NCI-H2029 (cell line): Measurements from ENCODE around the gene MAJIN.
"Not testable (repeated sequence)": the region's sequence is repeated elsewhere in the genome, so short reads cannot be mapped to it uniquely, and the experiment has no call there.

ENCODE experiments used
- DNase-seq: peaks from one replicate; lab custom pipeline; 2025; lab: John Stamatoyannopoulos, UW

MAJIN gene

GRCh38 chr11:64971421-64972233 lies at the start of gene MAJIN:
TSS of gene MAJIN (minus strand) at chr11:64972108. CDS start at chr11:64959405, 12,703 bp downstream.
- DNase-seq: peak; percentile 64

GRCh38 chr11:65021509-65021908 lies 49.6 kb upstream of the MAJIN start:
- no peak for DNase-seq

- DNase-seq: no peak
Observed at GRCh38 chr11:65021003-65021402, 49.1 kb upstream of the MAJIN start.

GRCh38 chr11:65019824-65020223 lies 47.9 kb upstream of the MAJIN start:
- no peak for DNase-seq

GRCh38 chr11:65017937-65018336 lies 46.0 kb upstream of the MAJIN start:
- DNase-seq: no peak

GRCh38 chr11:65016705-65017104 lies 44.8 kb upstream of the MAJIN start:
- DNase-seq: no peak

- no peak for DNase-seq
Observed at GRCh38 chr11:65014726-65015227, 42.9 kb upstream of the MAJIN start.

- peak; percentile 76 for DNase-seq
Observed at GRCh38 chr11:65013888-65014725, 42.2 kb upstream of the MAJIN start, which contains the start of gene ARL2. TSS of gene ARL2 (plus strand) at chr11:65014160. CDS start at chr11:65014208, 48 bp downstream.

GRCh38 chr11:65013130-65013887 lies 41.4 kb upstream of the MAJIN start:
- DNase-seq: peak; percentile 69

- no peak for DNase-seq
Observed at GRCh38 chr11:65008873-65009272, 37.0 kb upstream of the MAJIN start.

GRCh38 chr11:65008016-65008415 lies 36.1 kb upstream of the MAJIN start:
- DNase-seq: no peak

GRCh38 chr11:65003968-65004367 lies 32.1 kb upstream of the MAJIN start:
- not testable (repeated sequence) for DNase-seq

GRCh38 chr11:65003282-65003681 lies 31.4 kb upstream of the MAJIN start:
- no peak for DNase-seq

- no peak for DNase-seq
Observed at GRCh38 chr11:65002706-65003105, 30.8 kb upstream of the MAJIN start.

- no peak for DNase-seq
Observed at GRCh38 chr11:64999478-64999877, 27.6 kb upstream of the MAJIN start.

- no peak for DNase-seq
Observed at GRCh38 chr11:64998690-64999431, 27.0 kb upstream of the MAJIN start.

GRCh38 chr11:64998141-64998540 lies 26.2 kb upstream of the MAJIN start:
- no peak for DNase-seq

GRCh38 chr11:64996710-64997380 lies 24.9 kb upstream of the MAJIN start, which contains the start of gene BATF2:
TSS of gene BATF2 (minus strand) at chr11:64996971. CDS start at chr11:64996914, 57 bp downstream.
- peak; percentile 44 for DNase-seq

GRCh38 chr11:64996327-64996709 lies 24.4 kb upstream of the MAJIN start:
- no peak for DNase-seq

- no peak for DNase-seq
Observed at GRCh38 chr11:64994318-64994717, 22.4 kb upstream of the MAJIN start.
